ENCODE measurements around the gene FAM50B.

Gene FAM50B

GRCh38 chr6:3865463-3865862 lies 16.3 kb downstream of the FAM50B start:
- Histone ChIP-seq H3K9ac (ENCODE audit: low read length) (no peak overlapping the region), H3K27me3 (ENCODE audit: low read length) (no peaks in the 10 kb centered on the region), H3F3A (ENCODE audit: insufficient read depth) (no peaks in the 10 kb centered on the region), H4K20me1 (ENCODE audit: low read depth, low read length) (no peaks in the 10 kb centered on the region), H3K4me3 (ENCODE audit: insufficient read depth, low read length, poor library complexity, severe bottlenecking) (no peak overlapping the region), H3K36me3 (ENCODE audit: low read length) (no peaks in the 10 kb centered on the region), H3K79me2 (ENCODE audit: insufficient read depth, low read length) (no peaks in the 10 kb centered on the region), H2AFZ (ENCODE audit: low read depth, low read length, severe bottlenecking) (no peak overlapping the region), H3K27ac (ENCODE audit: low read depth, low read length) (no peak overlapping the region), H3K9me2 (replicated peaks; ENCODE audit: insufficient read depth, low read length) (no peaks in the 10 kb centered on the region), H3K4me2 (ENCODE audit: low read depth, low read length, poor library complexity, severe bottlenecking) (no peak overlapping the region), H3K9me3 (ENCODE audit: insufficient read depth, low read length) (no peaks in the 10 kb centered on the region)
- no peak for TF ChIP-seq EZH2phosphoT487 (conservative IDR thresholded peaks at IDR 0.05; ENCODE audit: low read length)
- TF ChIP-seq, protein P1, sequence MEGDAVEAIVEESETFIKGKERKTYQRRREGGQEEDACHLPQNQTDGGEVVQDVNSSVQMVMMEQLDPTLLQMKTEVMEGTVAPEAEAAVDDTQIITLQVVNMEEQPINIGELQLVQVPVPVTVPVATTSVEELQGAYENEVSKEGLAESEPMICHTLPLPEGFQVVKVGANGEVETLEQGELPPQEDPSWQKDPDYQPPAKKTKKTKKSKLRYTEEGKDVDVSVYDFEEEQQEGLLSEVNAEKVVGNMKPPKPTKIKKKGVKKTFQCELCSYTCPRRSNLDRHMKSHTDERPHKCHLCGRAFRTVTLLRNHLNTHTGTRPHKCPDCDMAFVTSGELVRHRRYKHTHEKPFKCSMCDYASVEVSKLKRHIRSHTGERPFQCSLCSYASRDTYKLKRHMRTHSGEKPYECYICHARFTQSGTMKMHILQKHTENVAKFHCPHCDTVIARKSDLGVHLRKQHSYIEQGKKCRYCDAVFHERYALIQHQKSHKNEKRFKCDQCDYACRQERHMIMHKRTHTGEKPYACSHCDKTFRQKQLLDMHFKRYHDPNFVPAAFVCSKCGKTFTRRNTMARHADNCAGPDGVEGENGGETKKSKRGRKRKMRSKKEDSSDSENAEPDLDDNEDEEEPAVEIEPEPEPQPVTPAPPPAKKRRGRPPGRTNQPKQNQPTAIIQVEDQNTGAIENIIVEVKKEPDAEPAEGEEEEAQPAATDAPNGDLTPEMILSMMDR (IDR thresholded peaks at IDR 0.05; ENCODE audit: insufficient read depth, low read length, poor library complexity, severe bottlenecking): no peak

DNA sequence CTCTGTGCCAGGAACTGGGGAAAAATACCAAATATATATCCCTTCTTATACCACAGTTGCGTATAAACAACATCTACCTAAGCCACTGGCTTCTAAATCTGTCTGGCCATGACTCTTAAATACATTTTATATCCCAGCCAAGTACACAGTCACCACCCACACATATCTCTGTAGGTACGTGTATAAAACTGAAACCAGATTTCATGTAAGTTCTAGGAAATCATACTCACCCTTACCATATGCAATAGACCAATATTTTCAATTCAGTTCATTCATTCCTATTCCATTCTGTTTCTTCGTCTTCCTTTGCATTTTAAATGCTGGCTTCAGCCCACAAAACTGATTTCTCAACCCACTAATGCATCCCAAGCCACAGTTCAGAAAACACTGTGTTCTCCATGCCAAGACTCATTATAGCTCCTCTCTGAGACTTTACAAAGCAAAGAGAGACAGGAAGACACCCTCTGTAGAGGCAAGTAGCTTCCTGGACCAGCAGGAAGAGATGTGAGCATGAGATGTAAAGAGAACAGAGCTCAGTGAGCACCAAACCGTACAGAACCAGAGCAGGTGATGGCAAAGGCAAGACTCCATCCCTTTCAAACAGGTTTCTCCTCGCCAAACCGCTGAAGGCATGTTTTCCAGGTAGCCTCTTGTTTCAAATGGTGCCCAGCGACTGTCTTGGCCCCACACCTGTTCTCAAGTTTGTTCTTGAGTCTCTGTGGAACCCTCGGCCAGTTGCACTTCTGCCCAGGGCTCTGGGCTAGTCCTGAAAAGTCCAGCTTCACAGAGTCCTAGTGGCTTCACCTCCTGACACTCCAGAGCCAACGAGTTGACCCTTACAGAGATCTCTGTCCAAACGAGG lies 18.7 kb downstream of the FAM50B start:
- no peaks in the 10 kb centered on the region for H3K9me2 ChIP-seq (replicated peaks; ENCODE audit: insufficient read depth, low read length)
- TF ChIP-seq, protein P1 (IDR thresholded peaks at IDR 0.05; ENCODE audit: insufficient read depth, low read length, poor library complexity, severe bottlenecking): no peak
- TF ChIP-seq EZH2phosphoT487 (conservative IDR thresholded peaks at IDR 0.05; ENCODE audit: low read length): no peak
- H4K20me1 ChIP-seq (ENCODE audit: low read depth, low read length): no peaks in the 10 kb centered on the region
- H3K27me3 ChIP-seq (ENCODE audit: low read length): no peaks in the 10 kb centered on the region
- H3K36me3 ChIP-seq (ENCODE audit: low read length): no peaks in the 10 kb centered on the region
- H3K79me2 ChIP-seq (ENCODE audit: insufficient read depth, low read length): no peaks in the 10 kb centered on the region
- H3K4me3 ChIP-seq (ENCODE audit: insufficient read depth, low read length, poor library complexity, severe bottlenecking): no peak overlapping the region
- no peaks in the 10 kb centered on the region for H3F3A ChIP-seq (ENCODE audit: insufficient read depth)
- H3K9me3 ChIP-seq (ENCODE audit: insufficient read depth, low read length): no peaks in the 10 kb centered on the region
- no peak overlapping the region for H2AFZ ChIP-seq (ENCODE audit: low read depth, low read length, severe bottlenecking)
- no peak overlapping the region for H3K27ac ChIP-seq (ENCODE audit: low read depth, low read length)
- H3K4me2 ChIP-seq (ENCODE audit: low read depth, low read length, poor library complexity, severe bottlenecking): no peak overlapping the region
- H3K9ac ChIP-seq (ENCODE audit: low read length): no peak overlapping the region

DNA sequence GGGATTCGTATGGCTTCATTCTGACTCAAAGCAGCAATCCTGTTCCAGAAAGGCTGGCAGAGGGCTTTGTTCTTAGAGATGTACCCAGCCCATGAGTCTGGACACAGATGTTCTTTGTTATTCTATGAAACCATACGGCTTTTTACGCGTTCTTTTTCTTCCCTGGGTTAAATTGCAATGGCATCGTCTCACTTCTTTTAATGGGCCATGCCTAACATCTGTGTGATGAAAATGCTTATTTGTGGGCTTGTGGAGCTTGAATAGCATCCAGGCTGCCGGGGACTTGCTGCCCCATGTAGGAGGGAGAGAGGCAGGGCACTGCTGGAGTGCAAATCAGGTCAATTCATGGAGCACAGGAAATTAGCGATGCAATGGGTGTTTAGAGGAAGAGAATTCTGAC lies 19.4 kb downstream of the FAM50B start:
- Histone ChIP-seq H4K20me1 (ENCODE audit: low read depth, low read length) (no peaks in the 10 kb centered on the region), H3K4me2 (ENCODE audit: low read depth, low read length, poor library complexity, severe bottlenecking) (no peak overlapping the region), H2AFZ (ENCODE audit: low read depth, low read length, severe bottlenecking) (no peak overlapping the region), H3K27me3 (ENCODE audit: low read length) (no peaks in the 10 kb centered on the region), H3K36me3 (ENCODE audit: low read length) (no peaks in the 10 kb centered on the region), H3K9me2 (replicated peaks; ENCODE audit: insufficient read depth, low read length) (no peaks in the 10 kb centered on the region), H3K79me2 (ENCODE audit: insufficient read depth, low read length) (no peaks in the 10 kb centered on the region), H3K9me3 (ENCODE audit: insufficient read depth, low read length) (no peaks in the 10 kb centered on the region), H3F3A (ENCODE audit: insufficient read depth) (no peaks in the 10 kb centered on the region), H3K9ac (ENCODE audit: low read length) (no peak overlapping the region), H3K27ac (ENCODE audit: low read depth, low read length) (no peak overlapping the region), H3K4me3 (ENCODE audit: insufficient read depth, low read length, poor library complexity, severe bottlenecking) (no peak overlapping the region)
- TF ChIP-seq EZH2phosphoT487 (conservative IDR thresholded peaks at IDR 0.05; ENCODE audit: low read length): no peak
- TF ChIP-seq, protein P1 (IDR thresholded peaks at IDR 0.05; ENCODE audit: insufficient read depth, low read length, poor library complexity, severe bottlenecking): no peak

Measured in SU-DHL-6 (cell line).